Endothelial cell of umbilical vein (primary cell): Measurements from ENCODE around the gene CXXC5. TPM values are rescaled to one million over a fixed set of nuclear protein-coding genes. Genes with fewer than 3 reads are reported as not detected.

Experiments used
- BruUV-seq: library from RNA; stranded (reverse); fragments of 400-500 nt; replicated peaks from 2 replicates; lab custom pipeline; 2021; lab: Mats Ljungman, UMichigan
- CTCF ChIA-PET: fragments of 300-600, 350-600 bp; sonication (Branson Sonifier 250); formaldehyde crosslinking; loops from one replicate; lab custom pipeline; 2021; ENCODE audit warnings: antibody characterized with exemption, inconsistent platforms; lab: Charles Lee
- POLR2A ChIA-PET: fragments of 300-600, 350-600 bp; sonication (Branson Sonifier 250); formaldehyde crosslinking; loops from one replicate; lab custom pipeline; 2021; ENCODE audit warnings: antibody characterized with exemption, inconsistent platforms; lab: Charles Lee
- DNase-seq: peaks from one replicate; pipeline ENCODE4 v3.0.0-alpha.2; 2011; ENCODE audit warnings: low read depth, low spot score
- FAIRE-seq: peaks from 2 replicates; lab custom pipeline; 2011; peaks lifted over from hg19 to GRCh38; lab: Jason Lieb, UNC
- H2AFZ ChIP-seq: 2 replicates; pipeline ENCODE4 v1.6.0; 2012; ENCODE audit warnings: low read depth, low read length, control low read depth, inconsistent platforms
- H3K27ac ChIP-seq: 2 replicates; pipeline ENCODE4 v1.5.1; 2011; ENCODE audit warnings: low read depth, mild to moderate bottlenecking, control low read depth, low read length, moderate library complexity; ENCODE audit not compliant: insufficient read depth
- H3K27me3 ChIP-seq, 2 experiments: 2 replicates each; pipeline versions ENCODE4 v1.6.0 to v1.6.1; 2011; ENCODE audit warnings: low read length in 2 of 2, mixed read lengths in 1 of 2; ENCODE audit not compliant: control insufficient read depth in 2 of 2, insufficient read depth in 2 of 2
- H3K36me3 ChIP-seq, 2 experiments: 2 replicates in 1 of 2; 3 replicates in 1 of 2; pipeline ENCODE4 v1.5.1; 2011; ENCODE audit warnings: low read length in 2 of 2, mild to moderate bottlenecking in 1 of 2, moderate library complexity in 1 of 2; ENCODE audit not compliant: control insufficient read depth in 2 of 2, insufficient read depth in 2 of 2; ENCODE audit errors: extremely low read depth in 1 of 2
- H3K4me1 ChIP-seq: 3 replicates; pipeline ENCODE4 v1.5.1; 2011; ENCODE audit warnings: mild to moderate bottlenecking, low read length; ENCODE audit not compliant: control insufficient read depth, insufficient read depth; ENCODE audit errors: extremely low read depth
- H3K4me2 ChIP-seq: 2 replicates; pipeline ENCODE4 v1.6.1; 2011; ENCODE audit warnings: low read length, control low read depth, mixed read lengths; ENCODE audit not compliant: insufficient read depth
- H3K4me3 ChIP-seq, 3 experiments: fragments of 200-600 bp in 1 of 3; sonication (generic), shearing (Covaris generic) in 1 of 3; replicated peaks in 1 of 3; 2 replicates each; pipeline ENCODE4 v1.5.1; 2011 to 2016; ENCODE audit warnings: control low read depth in 3 of 3, low read length in 3 of 3, mild to moderate bottlenecking in 2 of 3, inconsistent platforms in 1 of 3, low read depth in 1 of 3, moderate library complexity in 1 of 3; ENCODE audit not compliant: insufficient read depth in 1 of 3
- H3K79me2 ChIP-seq: 2 replicates; pipeline ENCODE4 v1.6.0; 2012; ENCODE audit warnings: low read length, inconsistent platforms; ENCODE audit not compliant: control insufficient read depth, insufficient read depth
- H3K9ac ChIP-seq: replicated peaks from 2 replicates; pipeline ENCODE3; 2011; ENCODE audit warnings: low read length, control low read depth; ENCODE audit not compliant: insufficient read depth; ENCODE audit errors: extremely low read depth
- H3K9me1 ChIP-seq: replicated peaks from 3 replicates; pipeline ENCODE4 v1.6.0; 2011; ENCODE audit warnings: mild to moderate bottlenecking, low read length; ENCODE audit not compliant: control insufficient read depth, insufficient read depth; ENCODE audit errors: extremely low read depth
- H3K9me3 ChIP-seq: replicated peaks from 2 replicates; pipeline ENCODE4 v1.5.1; 2012; ENCODE audit warnings: low read length, inconsistent platforms; ENCODE audit not compliant: control insufficient read depth, insufficient read depth
- H4K20me1 ChIP-seq: replicated peaks from 2 replicates; pipeline ENCODE3; 2011; ENCODE audit warnings: mild to moderate bottlenecking, low read length; ENCODE audit not compliant: control insufficient read depth, insufficient read depth; ENCODE audit errors: extremely low read depth
- EZH2 ChIP-seq: IDR thresholded peaks from 2 replicates; pipeline ENCODE4 v1.6.1; 2012; ENCODE audit warnings: borderline replicate concordance, low read depth, mild to moderate bottlenecking, moderate library complexity, low read length, inconsistent platforms; ENCODE audit not compliant: severe bottlenecking
- FOS ChIP-seq: IDR thresholded peaks from 2 replicates; pipeline ENCODE4 v1.6.1; 2011; ENCODE audit warnings: mild to moderate bottlenecking, low read length, moderate library complexity, borderline replicate concordance; ENCODE audit not compliant: insufficient read depth
- GATA2 ChIP-seq: IDR thresholded peaks from 2 replicates; pipeline ENCODE4 v1.7.0; 2011; ENCODE audit warnings: low read depth, mild to moderate bottlenecking, moderate library complexity, mixed read lengths, low read length; ENCODE audit not compliant: insufficient read length, insufficient read depth
- JUN ChIP-seq: IDR thresholded peaks from 2 replicates; pipeline ENCODE4 v1.6.1; 2011; ENCODE audit warnings: borderline replicate concordance, low read depth; ENCODE audit not compliant: insufficient read length, insufficient read depth
- MAX ChIP-seq: IDR thresholded peaks from 2 replicates; pipeline ENCODE4 v1.6.1; 2011; ENCODE audit not compliant: insufficient read depth, insufficient read length
- MYC ChIP-seq: IDR thresholded peaks from one replicate; pipeline ENCODE4 v1.6.1; 2011; ENCODE audit warnings: mild to moderate bottlenecking, low read depth, low read length
- POLR2A ChIP-seq: IDR thresholded peaks from 2 replicates; pipeline ENCODE4 v1.6.1; 2012; ENCODE audit warnings: low read depth, mild to moderate bottlenecking, control low read depth, low read length
- POLR2AphosphoS5 ChIP-seq: IDR thresholded peaks from 2 replicates; pipeline ENCODE4 v1.6.1; 2012; ENCODE audit warnings: low read depth, mild to moderate bottlenecking, control low read depth, low read length, moderate library complexity; ENCODE audit not compliant: insufficient read depth
- dilution Hi-C: fragments of 300-500 bp; cut with MboI; formaldehyde crosslinking; loops from one replicate; pipeline ENCODE4 v1.15.0; 2019; ENCODE audit warnings: low sequenced_read_pairs; ENCODE audit not compliant: extremely low pct_ligation_motif_present
- intact Hi-C: fragments of 100-400 bp; cut with micrococcal nuclease; formaldehyde crosslinking; loops from one replicate; pipeline ENCODE4 v1.10.0; 2022
- polyA plus RNA-seq, 4 experiments: library from polyadenylated mRNA; depleted of rRNA in 3 of 4; stranded (reverse) in 3 of 4; unstranded in 1 of 4; fragments of >200 nt; gene quantifications; 2 replicates each; pipeline versions ENCODE4 v1.2.1 to v1.2.3, GENCODE V29; 2011 to 2012; ENCODE audit warnings: missing spikeins in 1 of 4
- total RNA-seq: library from RNA; stranded (reverse); gene quantifications from 2 replicates; pipeline ENCODE4 v1.2.3, GENCODE V29; 2021
- TF ChIP-seq, protein P1 (sequence below), 2 donors: IDR thresholded peaks; 1 replicate in 1 of 2; 2 replicates in 1 of 2; pipeline ENCODE4 v1.5.1; 2011; ENCODE audit warnings: low read length in 2 of 2, mild to moderate bottlenecking in 2 of 2, moderate library complexity in 2 of 2, control low read depth in 1 of 2, inconsistent platforms in 1 of 2, low read depth in 1 of 2; ENCODE audit not compliant: insufficient read depth in 1 of 2; ENCODE audit errors: extremely low read depth in 1 of 2

Gene CXXC5
- total and polyA plus RNA-seq, 2 donors (not counting 3 experiments of a cell fraction or from before 2014, with no cell fraction given) = 2.7 to 5.5 TPM

DNA sequence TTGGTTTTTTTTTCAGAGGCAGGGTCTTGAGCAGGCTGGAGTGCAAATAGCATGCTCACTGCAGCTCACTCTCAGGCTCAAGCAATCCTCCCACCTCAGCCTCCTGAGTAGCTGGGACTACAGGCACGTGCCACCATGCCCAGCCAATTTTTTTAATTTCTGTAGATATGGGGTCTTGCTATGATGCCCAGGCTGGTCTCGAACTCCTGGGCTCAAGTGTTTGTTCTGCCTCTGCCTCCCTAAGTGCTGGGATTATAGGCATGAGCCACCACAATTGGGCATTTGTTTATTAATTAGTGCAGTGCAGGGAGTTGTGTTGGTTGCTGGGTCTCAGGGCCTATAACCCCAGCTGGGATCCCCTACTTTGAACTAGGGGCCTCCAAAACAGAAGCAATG, 47.0 kb downstream of the CXXC5 start:
- Histone ChIP-seq H3K27ac (no peak overlapping the region), H3K9ac (no peak overlapping the region), H3K4me2 (no peak overlapping the region), H3K9me1 (no peaks in the 10 kb centered on the region), H4K20me1 (no peaks in the 10 kb centered on the region), H3K27me3 (no peaks in the 10 kb centered on the region), H3K4me1 (peaks cover 6% of the 10 kb centered on the region), H3K36me3 (no peaks in the 10 kb centered on the region), H3K9me3 (no peaks in the 10 kb centered on the region), H2AFZ (no peak overlapping the region), H3K79me2 (no peaks in the 10 kb centered on the region), H3K4me3 (no peak overlapping the region)
- ChIA-PET CTCF (interaction anchor here (1.1 kb wide), 1 partner anchor 59 kb away, joined by 4 read pairs; no protein-coding TSS in a partner anchor), POLR2A (no interaction called here)
- dilution Hi-C loops (no loop called here), intact Hi-C loops (loop anchor here (5.0 kb wide), 1 partner anchor 72 kb away; no protein-coding TSS in a partner anchor)
- DNase-seq (no peak), FAIRE-seq (no peak)
- no peak for TF ChIP-seq GATA2
- TF ChIP-seq MAX = no peak
- TF ChIP-seq JUN = no peak
- TF ChIP-seq, protein P1, sequence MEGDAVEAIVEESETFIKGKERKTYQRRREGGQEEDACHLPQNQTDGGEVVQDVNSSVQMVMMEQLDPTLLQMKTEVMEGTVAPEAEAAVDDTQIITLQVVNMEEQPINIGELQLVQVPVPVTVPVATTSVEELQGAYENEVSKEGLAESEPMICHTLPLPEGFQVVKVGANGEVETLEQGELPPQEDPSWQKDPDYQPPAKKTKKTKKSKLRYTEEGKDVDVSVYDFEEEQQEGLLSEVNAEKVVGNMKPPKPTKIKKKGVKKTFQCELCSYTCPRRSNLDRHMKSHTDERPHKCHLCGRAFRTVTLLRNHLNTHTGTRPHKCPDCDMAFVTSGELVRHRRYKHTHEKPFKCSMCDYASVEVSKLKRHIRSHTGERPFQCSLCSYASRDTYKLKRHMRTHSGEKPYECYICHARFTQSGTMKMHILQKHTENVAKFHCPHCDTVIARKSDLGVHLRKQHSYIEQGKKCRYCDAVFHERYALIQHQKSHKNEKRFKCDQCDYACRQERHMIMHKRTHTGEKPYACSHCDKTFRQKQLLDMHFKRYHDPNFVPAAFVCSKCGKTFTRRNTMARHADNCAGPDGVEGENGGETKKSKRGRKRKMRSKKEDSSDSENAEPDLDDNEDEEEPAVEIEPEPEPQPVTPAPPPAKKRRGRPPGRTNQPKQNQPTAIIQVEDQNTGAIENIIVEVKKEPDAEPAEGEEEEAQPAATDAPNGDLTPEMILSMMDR (IDR thresholded peaks at IDR 0.05; ENCODE audit: extremely low read depth in 1 of 2, insufficient read depth in 1 of 2, low read depth in 1 of 2, low read length in 2 of 2) = no peak
- no peak for TF ChIP-seq POLR2AphosphoS5
- no peak for TF ChIP-seq FOS
- TF ChIP-seq EZH2 = no peak
- no peak for TF ChIP-seq MYC
- TF ChIP-seq POLR2A = no peak
- no TSS peak for BruUV-seq
